ENCODE results near the gene LAD1. TPM values are rescaled to one million over a fixed set of nuclear protein-coding genes. Genes with fewer than 3 reads are reported as not detected.

The LAD1 gene
- total RNA-seq, 2 experiments from 2014 or later, result not detected

DNA sequence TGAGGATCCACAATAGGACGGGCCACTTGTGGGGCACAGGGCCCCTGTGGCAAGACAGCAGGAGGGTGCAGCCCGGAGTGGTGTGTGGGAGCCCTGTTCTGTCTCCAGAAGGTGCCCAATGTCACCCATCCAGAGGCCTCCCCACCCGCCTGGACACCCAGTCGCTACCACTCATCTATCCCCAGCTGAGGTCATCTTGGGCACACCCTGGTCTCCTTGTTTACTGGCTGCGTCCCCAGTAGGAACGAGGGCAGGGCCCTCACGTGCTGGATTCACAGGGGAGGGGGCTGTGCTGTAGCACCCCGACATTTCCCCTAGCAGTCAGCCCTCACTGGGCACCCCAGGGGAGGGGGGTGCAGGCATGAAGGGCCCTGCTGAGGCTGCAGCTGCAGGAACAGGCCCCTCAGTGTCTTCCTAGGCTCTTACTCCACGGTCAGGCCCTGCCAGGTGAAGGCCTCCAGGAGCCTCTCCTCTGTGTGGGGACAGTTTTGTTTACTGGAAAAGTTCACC lies 19.3 kb downstream of the LAD1 start:
- DNase-seq (ENCODE audit: low spot score), result no peak
- no peak overlapping the region for H3K4me3 ChIP-seq (ENCODE audit: low read depth, low read length, poor library complexity, severe bottlenecking)
- H3K9me2 ChIP-seq (ENCODE audit: insufficient read depth, low read length), result no peaks in the 10 kb centered on the region
- no peak overlapping the region for H3K4me2 ChIP-seq (ENCODE audit: low read length)
- H2AFZ ChIP-seq (ENCODE audit: low read length), result no peak overlapping the region
- ChIA-PET POLR2A (no interaction called here), CTCF (ENCODE audit: unreplicated experiment) (no interaction called here)
- H4K20me1 ChIP-seq (ENCODE audit: insufficient read depth, low read length), result no peaks in the 10 kb centered on the region
- TF ChIP-seq, protein P1, sequence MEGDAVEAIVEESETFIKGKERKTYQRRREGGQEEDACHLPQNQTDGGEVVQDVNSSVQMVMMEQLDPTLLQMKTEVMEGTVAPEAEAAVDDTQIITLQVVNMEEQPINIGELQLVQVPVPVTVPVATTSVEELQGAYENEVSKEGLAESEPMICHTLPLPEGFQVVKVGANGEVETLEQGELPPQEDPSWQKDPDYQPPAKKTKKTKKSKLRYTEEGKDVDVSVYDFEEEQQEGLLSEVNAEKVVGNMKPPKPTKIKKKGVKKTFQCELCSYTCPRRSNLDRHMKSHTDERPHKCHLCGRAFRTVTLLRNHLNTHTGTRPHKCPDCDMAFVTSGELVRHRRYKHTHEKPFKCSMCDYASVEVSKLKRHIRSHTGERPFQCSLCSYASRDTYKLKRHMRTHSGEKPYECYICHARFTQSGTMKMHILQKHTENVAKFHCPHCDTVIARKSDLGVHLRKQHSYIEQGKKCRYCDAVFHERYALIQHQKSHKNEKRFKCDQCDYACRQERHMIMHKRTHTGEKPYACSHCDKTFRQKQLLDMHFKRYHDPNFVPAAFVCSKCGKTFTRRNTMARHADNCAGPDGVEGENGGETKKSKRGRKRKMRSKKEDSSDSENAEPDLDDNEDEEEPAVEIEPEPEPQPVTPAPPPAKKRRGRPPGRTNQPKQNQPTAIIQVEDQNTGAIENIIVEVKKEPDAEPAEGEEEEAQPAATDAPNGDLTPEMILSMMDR (conservative IDR thresholded peaks at IDR 0.05; ENCODE audit: low read length), result no peak
- TF ChIP-seq EZH2phosphoT487 (IDR thresholded peaks at IDR 0.05; ENCODE audit: borderline replicate concordance, low read depth, low read length), result no peak
- no peak overlapping the region for H3K27ac ChIP-seq (ENCODE audit: low read depth, low read length, poor library complexity, severe bottlenecking)
- no peaks in the 10 kb centered on the region for H3K4me1 ChIP-seq (ENCODE audit: insufficient read depth, low read length, poor library complexity, severe bottlenecking)
- intact Hi-C loops (cut with micrococcal nuclease; ENCODE audit: unreplicated experiment), result no loop called here
- no peaks in the 10 kb centered on the region for H3K79me2 ChIP-seq (ENCODE audit: insufficient read depth, low read depth, low read length)
- H3K9me3 ChIP-seq (ENCODE audit: low read length), result no peaks in the 10 kb centered on the region
- no TSS peak for BruUV-seq (replicated peaks)
- H3K36me3 ChIP-seq (ENCODE audit: insufficient read depth, low read length), result no peaks in the 10 kb centered on the region

DNA sequence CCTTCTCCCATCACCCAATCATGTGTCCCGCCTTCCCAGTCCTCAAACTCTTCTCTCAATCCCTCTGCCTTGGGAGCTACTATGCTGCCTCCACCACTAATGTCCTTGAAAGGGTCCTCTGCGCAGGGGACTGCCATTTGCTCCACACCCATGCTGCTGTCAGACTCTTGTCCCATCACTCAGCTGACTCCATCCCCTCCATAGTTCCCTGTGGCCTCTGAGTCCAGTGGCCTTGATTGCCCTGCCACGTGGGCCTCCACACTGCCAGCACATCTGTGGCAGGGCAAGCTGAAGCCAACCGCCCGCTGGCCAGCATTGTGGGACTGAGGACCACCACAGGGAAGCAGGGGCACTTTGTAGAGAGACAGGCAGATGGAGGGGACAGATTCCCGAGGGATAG lies 20.3 kb downstream of the LAD1 start:
- H3K9me3 ChIP-seq (ENCODE audit: low read length), result no peaks in the 10 kb centered on the region
- H3K4me2 ChIP-seq (ENCODE audit: low read length), result no peak overlapping the region
- no peak overlapping the region for H3K27ac ChIP-seq (ENCODE audit: low read depth, low read length, poor library complexity, severe bottlenecking)
- no peaks in the 10 kb centered on the region for H3K4me1 ChIP-seq (ENCODE audit: insufficient read depth, low read length, poor library complexity, severe bottlenecking)
- no peak overlapping the region for H2AFZ ChIP-seq (ENCODE audit: low read length)
- ChIA-PET POLR2A (no interaction called here), CTCF (ENCODE audit: unreplicated experiment) (no interaction called here)
- intact Hi-C loops (cut with micrococcal nuclease; ENCODE audit: unreplicated experiment), result no loop called here
- no peak overlapping the region for H3K4me3 ChIP-seq (ENCODE audit: low read depth, low read length, poor library complexity, severe bottlenecking)
- H4K20me1 ChIP-seq (ENCODE audit: insufficient read depth, low read length), result no peaks in the 10 kb centered on the region
- TF ChIP-seq, protein P1 (conservative IDR thresholded peaks at IDR 0.05; ENCODE audit: low read length), result no peak
- no peak for TF ChIP-seq EZH2phosphoT487 (IDR thresholded peaks at IDR 0.05; ENCODE audit: borderline replicate concordance, low read depth, low read length)
- DNase-seq (ENCODE audit: low spot score), result no peak
- no peaks in the 10 kb centered on the region for H3K9me2 ChIP-seq (ENCODE audit: insufficient read depth, low read length)
- H3K79me2 ChIP-seq (ENCODE audit: insufficient read depth, low read depth, low read length), result no peaks in the 10 kb centered on the region
- H3K36me3 ChIP-seq (ENCODE audit: insufficient read depth, low read length), result no peaks in the 10 kb centered on the region
- no TSS peak for BruUV-seq (replicated peaks)

DNA sequence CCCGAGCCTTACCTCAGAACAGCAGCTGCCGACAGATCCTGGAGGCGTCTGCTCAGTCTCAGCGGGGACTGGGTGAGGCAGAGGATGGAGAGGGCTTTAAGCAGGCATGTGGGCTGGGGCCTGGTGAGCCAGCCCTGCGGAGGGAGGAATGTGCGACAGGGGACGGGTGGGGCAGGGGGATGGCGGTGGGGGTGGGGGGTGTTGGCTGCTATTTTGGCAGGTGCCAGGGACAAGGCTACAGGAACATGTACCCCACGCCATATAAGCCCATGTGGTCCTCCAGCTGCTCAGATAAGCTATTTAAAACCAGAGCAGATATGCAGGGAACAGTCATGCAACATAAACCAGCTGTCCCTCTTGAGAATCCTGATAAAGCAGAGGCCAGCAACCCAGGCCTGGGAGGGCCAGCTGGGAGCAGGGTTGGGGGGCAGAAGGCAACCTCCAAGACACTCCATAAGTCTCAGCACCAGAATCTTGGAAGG lies 21.5 kb downstream of the LAD1 start, which contains the start of gene TNNT2:
TSS of gene TNNT2 (minus strand) at position 70 of the 482 bp plus-strand sequence. CDS start 4,426 bp downstream, outside the sequence.
- Histone ChIP-seq H3K4me1 (ENCODE audit: insufficient read depth, low read length, poor library complexity, severe bottlenecking) (no peaks in the 10 kb centered on the region), H2AFZ (ENCODE audit: low read length) (no peak within 1 kb of the TSS), H3K9me2 (ENCODE audit: insufficient read depth, low read length) (no peaks in the 10 kb centered on the region), H3K9me3 (ENCODE audit: low read length) (no peaks in the 10 kb centered on the region), H3K4me3 (ENCODE audit: low read depth, low read length, poor library complexity, severe bottlenecking) (no peak within 1 kb of the TSS), H3K4me2 (ENCODE audit: low read length) (no peak within 1 kb of the TSS), H4K20me1 (ENCODE audit: insufficient read depth, low read length) (no peaks in the 10 kb centered on the region), H3K79me2 (ENCODE audit: insufficient read depth, low read depth, low read length) (no peaks in the 10 kb centered on the region), H3K36me3 (ENCODE audit: insufficient read depth, low read length) (no peaks in the 10 kb centered on the region), H3K27ac (ENCODE audit: low read depth, low read length, poor library complexity, severe bottlenecking) (no peak within 1 kb of the TSS)
- no TSS peak for BruUV-seq (replicated peaks)
- intact Hi-C loops (cut with micrococcal nuclease; ENCODE audit: unreplicated experiment), result no loop called here
- POLR2A ChIA-PET, result no interaction called here
- DNase-seq (ENCODE audit: low spot score), result no peak
- CTCF ChIA-PET (ENCODE audit: unreplicated experiment), result no interaction called here
- TF ChIP-seq EZH2phosphoT487 (IDR thresholded peaks at IDR 0.05; ENCODE audit: borderline replicate concordance, low read depth, low read length), result no peak
- TF ChIP-seq, protein P1 (conservative IDR thresholded peaks at IDR 0.05; ENCODE audit: low read length), result no peak
